Kidney (tissue), 14 donors: Measurements from ENCODE around the gene MYO7B. TPM values are rescaled to one million over a fixed set of nuclear protein-coding genes. Genes with fewer than 3 reads are reported as not detected.

Source experiments
- DNase-seq, 5 donors: peaks; one replicate each; pipeline ENCODE4 v3.0.0-alpha.2; 2013 to 2020
- FAIRE-seq: peaks from 2 replicates; lab custom pipeline; 2012; peaks lifted over from hg19 to GRCh38; lab: Jason Lieb, UNC
- H3K27ac ChIP-seq, 2 donors: one replicate each; pipeline ENCODE4 v1.7.0; 2013; ENCODE audit warnings: low read depth in 2 of 2, low read length in 2 of 2, inconsistent platforms in 1 of 2
- H3K27me3 ChIP-seq: one replicate; pipeline ENCODE4 v1.7.1; 2013; ENCODE audit warnings: low read length, inconsistent platforms; ENCODE audit not compliant: control insufficient read depth, insufficient read depth
- H3K36me3 ChIP-seq, 3 donors: one replicate each; pipeline versions ENCODE4 v1.7.0 to v1.7.1; 2013; ENCODE audit warnings: low read length in 3 of 3, control low read depth in 1 of 3, inconsistent platforms in 1 of 3; ENCODE audit not compliant: insufficient read depth in 3 of 3, control insufficient read depth in 2 of 3
- H3K4me1 ChIP-seq, 3 donors: one replicate each; pipeline versions ENCODE4 v1.7.0 to v1.7.1; 2013; ENCODE audit warnings: low read length in 3 of 3, inconsistent platforms in 1 of 3, low read depth in 1 of 3; ENCODE audit not compliant: control insufficient read depth in 2 of 3, insufficient read depth in 2 of 3
- H3K4me3 ChIP-seq, 3 donors: one replicate each; pipeline versions ENCODE4 v1.7.0 to v1.8.1; 2013; ENCODE audit warnings: low read length in 3 of 3, control low read depth in 1 of 3, inconsistent platforms in 1 of 3
- H3K9ac ChIP-seq, 3 donors: one replicate each; pipeline versions ENCODE4 v1.7.0 to v1.7.1; 2013; ENCODE audit warnings: low read length in 3 of 3, control low read depth in 1 of 3, inconsistent platforms in 1 of 3
- H3K9me3 ChIP-seq, 3 donors: one replicate each; pipeline versions ENCODE4 v1.7.0 to v1.7.1; 2013; ENCODE audit warnings: low read length in 3 of 3, control low read depth in 1 of 3, inconsistent platforms in 1 of 3; ENCODE audit not compliant: control insufficient read depth in 2 of 3, insufficient read depth in 1 of 3
- intact Hi-C: fragments of 100-400 bp; cut with DNase I; formaldehyde crosslinking; loops from one replicate; pipeline ENCODE4 v1.11.1; 2022
- polyA plus RNA-seq: library from polyadenylated mRNA; stranded (reverse); fragments of 350-450 nt; fragmentation: Illumina TruSeq; extraction: RNeasy Lipid Tissue Mini Kit (QIAGEN cat#74804); gene quantifications from one replicate; pipeline ENCODE4 v1.2.3, GENCODE V29; 2014; ENCODE audit warnings: low read depth, low replicate concordance; ENCODE audit not compliant: insufficient read depth
- total RNA-seq: library from RNA; stranded (reverse); fragmentation: NEBNext Ultra II Directional; extraction: Animal tissue kit (Norgen Biotek cat#: 25700); gene quantifications from one replicate; pipeline ENCODE4 v1.2.1, GENCODE V29; 2021
- TF ChIP-seq, protein P1 (sequence below): IDR thresholded peaks from 3 replicates; pipeline ENCODE4 v1.5.1; 2012; ENCODE audit warnings: mild to moderate bottlenecking, moderate library complexity, borderline replicate concordance; ENCODE audit not compliant: insufficient read depth; ENCODE audit errors: extremely low read depth
- donor health status: control.
- donor health status: control.
- donor health status: control.
- donor health status: control.
- donor health status: control.
- donor health status: DM: yes; HTN: yes; CAD: no.
- donor health status: Normal renal cell carcinoma (clear cell type).

Gene MYO7B
- total and polyA plus RNA-seq, 2 donors from 2014 or later = 11.0 to 22.2 TPM

DNA sequence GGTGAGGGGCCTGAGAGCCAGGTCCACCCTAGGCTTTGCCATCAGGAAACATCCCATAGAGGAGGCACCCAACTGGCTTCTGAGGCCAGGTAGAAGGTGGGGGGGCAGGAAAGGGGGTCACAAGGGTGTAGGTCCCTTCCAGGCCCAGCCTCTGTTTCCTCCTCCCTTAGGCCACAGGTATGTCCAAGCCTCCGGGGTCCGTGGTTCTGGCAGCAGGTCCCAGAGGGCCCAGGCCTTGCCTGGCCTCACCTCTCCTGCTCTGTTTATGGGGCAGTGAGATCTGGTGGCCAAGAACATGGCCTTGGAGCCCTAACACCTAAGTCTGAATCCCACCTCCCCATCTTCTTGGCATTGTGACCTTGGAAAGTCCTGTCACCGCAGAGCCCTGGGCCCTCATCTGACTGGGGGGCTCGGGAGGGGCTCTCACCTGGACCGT is 88.9 kb downstream of the MYO7B start:
- no peak overlapping the region for H3K4me3 ChIP-seq
- DNase-seq = no peak
- H3K9ac ChIP-seq = no peak overlapping the region
- H3K4me1 ChIP-seq = no peaks in the 10 kb centered on the region
- no peak for FAIRE-seq
- H3K9me3 ChIP-seq = no peaks in the 10 kb centered on the region
- H3K27me3 ChIP-seq = no peaks in the 10 kb centered on the region
- H3K27ac ChIP-seq = no peak overlapping the region
- TF ChIP-seq, protein P1, sequence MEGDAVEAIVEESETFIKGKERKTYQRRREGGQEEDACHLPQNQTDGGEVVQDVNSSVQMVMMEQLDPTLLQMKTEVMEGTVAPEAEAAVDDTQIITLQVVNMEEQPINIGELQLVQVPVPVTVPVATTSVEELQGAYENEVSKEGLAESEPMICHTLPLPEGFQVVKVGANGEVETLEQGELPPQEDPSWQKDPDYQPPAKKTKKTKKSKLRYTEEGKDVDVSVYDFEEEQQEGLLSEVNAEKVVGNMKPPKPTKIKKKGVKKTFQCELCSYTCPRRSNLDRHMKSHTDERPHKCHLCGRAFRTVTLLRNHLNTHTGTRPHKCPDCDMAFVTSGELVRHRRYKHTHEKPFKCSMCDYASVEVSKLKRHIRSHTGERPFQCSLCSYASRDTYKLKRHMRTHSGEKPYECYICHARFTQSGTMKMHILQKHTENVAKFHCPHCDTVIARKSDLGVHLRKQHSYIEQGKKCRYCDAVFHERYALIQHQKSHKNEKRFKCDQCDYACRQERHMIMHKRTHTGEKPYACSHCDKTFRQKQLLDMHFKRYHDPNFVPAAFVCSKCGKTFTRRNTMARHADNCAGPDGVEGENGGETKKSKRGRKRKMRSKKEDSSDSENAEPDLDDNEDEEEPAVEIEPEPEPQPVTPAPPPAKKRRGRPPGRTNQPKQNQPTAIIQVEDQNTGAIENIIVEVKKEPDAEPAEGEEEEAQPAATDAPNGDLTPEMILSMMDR = no peak
- intact Hi-C loops = no loop called here
- peaks cover 0 to 3% (median 0%) of the 10 kb centered on the region in 3 donors for H3K36me3 ChIP-seq

- Histone ChIP-seq H3K36me3 (peaks cover 0 to 3% (median 0%) of the 10 kb centered on the region in 3 donors), H3K27ac (no peak overlapping the region), H3K27me3 (no peaks in the 10 kb centered on the region), H3K4me1 (no peaks in the 10 kb centered on the region), H3K4me3 (no peak overlapping the region), H3K9me3 (no peaks in the 10 kb centered on the region), H3K9ac (no peak overlapping the region)
- TF ChIP-seq, protein P1 = no peak
- intact Hi-C loops = no loop called here
- FAIRE-seq (no peak), DNase-seq (peak in 1 of 5 donors; percentile 37)
Measured at GRCh38 chr2:127624756-127625571, 89.5 kb downstream of the MYO7B start.

DNA sequence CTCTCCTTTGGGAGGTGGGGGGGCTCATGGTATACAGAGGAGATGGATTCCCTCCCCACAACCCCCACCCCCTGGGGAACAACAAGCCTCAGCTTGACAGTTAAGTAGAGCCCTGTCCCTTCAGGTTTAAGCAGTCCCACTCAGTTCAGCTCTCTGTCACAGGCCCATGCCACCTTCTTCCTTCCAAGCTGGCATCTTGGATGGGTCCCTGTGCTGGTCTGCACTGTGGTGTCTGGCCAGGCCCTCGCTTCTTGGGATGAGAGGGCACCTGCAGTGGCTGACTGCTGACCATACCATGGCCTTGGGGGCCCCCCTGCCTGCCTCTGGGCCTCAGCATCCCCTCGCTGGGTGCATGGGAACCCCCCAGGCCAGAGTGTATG is 90.1 kb downstream of the MYO7B start:
- intact Hi-C loops = no loop called here
- FAIRE-seq = no peak

More for the DNA sequence above, 90.1 kb downstream of the MYO7B start:
- TF ChIP-seq, protein P1 = no peak
- no peak overlapping the region for H3K4me3 ChIP-seq
- peaks cover 0 to 3% (median 0%) of the 10 kb centered on the region in 3 donors for H3K36me3 ChIP-seq
- no peaks in the 10 kb centered on the region for H3K4me1 ChIP-seq
- no peak for DNase-seq
- no peaks in the 10 kb centered on the region for H3K9me3 ChIP-seq
- H3K9ac ChIP-seq = no peak overlapping the region
- H3K27ac ChIP-seq = no peak overlapping the region
- no peaks in the 10 kb centered on the region for H3K27me3 ChIP-seq
